ENCODE results near the gene MED29.

DNA sequence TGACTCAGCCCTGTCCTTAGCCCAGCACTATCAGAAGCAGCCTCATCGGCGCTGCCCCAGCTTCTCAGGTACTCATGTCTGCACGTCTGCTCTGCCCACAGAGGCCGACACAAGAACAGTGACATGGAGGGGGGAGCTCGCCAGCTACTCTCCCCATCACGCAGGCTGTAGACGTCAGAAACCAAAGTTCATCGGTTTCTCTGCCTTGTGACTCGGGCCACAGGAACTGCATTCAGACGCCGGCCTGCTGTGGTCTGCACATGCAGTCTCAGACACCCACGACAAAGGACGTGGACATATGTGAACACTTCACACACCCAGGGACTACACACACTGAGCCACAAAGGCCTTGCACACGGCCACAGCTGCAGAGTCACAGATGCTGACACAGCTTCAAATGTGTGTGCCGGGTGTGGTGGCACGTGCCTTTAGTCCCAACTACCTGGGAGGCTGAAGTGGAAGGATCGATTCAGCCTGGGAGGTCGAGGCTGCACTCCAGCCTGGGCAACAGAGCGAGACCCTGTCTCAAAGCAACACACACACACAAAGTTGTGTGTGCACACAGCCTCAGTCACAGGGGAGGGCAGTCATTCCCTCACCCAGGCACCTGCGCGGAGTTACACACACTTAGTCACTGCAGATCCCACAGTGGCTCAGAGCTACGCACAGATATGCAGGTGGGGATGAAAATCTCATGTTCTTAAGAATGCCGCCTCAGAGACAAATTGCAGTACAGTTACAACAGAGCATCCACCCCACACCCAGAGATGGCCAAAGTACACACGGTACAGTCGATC lies 10.6 kb downstream of the MED29 start:
- TF ChIP-seq, protein P1, sequence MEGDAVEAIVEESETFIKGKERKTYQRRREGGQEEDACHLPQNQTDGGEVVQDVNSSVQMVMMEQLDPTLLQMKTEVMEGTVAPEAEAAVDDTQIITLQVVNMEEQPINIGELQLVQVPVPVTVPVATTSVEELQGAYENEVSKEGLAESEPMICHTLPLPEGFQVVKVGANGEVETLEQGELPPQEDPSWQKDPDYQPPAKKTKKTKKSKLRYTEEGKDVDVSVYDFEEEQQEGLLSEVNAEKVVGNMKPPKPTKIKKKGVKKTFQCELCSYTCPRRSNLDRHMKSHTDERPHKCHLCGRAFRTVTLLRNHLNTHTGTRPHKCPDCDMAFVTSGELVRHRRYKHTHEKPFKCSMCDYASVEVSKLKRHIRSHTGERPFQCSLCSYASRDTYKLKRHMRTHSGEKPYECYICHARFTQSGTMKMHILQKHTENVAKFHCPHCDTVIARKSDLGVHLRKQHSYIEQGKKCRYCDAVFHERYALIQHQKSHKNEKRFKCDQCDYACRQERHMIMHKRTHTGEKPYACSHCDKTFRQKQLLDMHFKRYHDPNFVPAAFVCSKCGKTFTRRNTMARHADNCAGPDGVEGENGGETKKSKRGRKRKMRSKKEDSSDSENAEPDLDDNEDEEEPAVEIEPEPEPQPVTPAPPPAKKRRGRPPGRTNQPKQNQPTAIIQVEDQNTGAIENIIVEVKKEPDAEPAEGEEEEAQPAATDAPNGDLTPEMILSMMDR (IDR thresholded peaks at IDR 0.05 in 4 of 5, conservative IDR thresholded peaks at IDR 0.05 in 1 of 5), result no peak
- peak; percentile 2 to 18 for TF ChIP-seq POLR2A (IDR thresholded peaks at IDR 0.05)

Data from gastrocnemius medialis (tissue), 4 donors.